GM10248 (cell line): ENCODE results near the gene LMTK2.

ENCODE experiments used
- CTCF ChIA-PET: fragments of 300-600 bp; sonication (Branson Sonifier 250); formaldehyde crosslinking; extraction: SDS; loops from one replicate; lab custom pipeline; 2021; ENCODE audit warnings: antibody characterized with exemption; lab: Yijun Ruan, JAX
- POLR2A ChIA-PET: fragments of 350-650 bp; sonication (Branson Sonifier 250); formaldehyde crosslinking; extraction: SDS; loops from one replicate; lab custom pipeline; 2020; ENCODE audit warnings: antibody characterized with exemption; lab: Yijun Ruan, JAX
- DNase-seq: peaks from one replicate; pipeline ENCODE4 v3.0.0; 2012; ENCODE audit errors: extremely low spot score
- TF ChIP-seq, protein P1 (sequence below): IDR thresholded peaks from 2 replicates; pipeline ENCODE4 v1.5.1; 2012; ENCODE audit warnings: mild to moderate bottlenecking, low read depth; ENCODE audit errors: extremely low read depth, missing control alignments, control extremely low read depth

LMTK2 gene

DNA sequence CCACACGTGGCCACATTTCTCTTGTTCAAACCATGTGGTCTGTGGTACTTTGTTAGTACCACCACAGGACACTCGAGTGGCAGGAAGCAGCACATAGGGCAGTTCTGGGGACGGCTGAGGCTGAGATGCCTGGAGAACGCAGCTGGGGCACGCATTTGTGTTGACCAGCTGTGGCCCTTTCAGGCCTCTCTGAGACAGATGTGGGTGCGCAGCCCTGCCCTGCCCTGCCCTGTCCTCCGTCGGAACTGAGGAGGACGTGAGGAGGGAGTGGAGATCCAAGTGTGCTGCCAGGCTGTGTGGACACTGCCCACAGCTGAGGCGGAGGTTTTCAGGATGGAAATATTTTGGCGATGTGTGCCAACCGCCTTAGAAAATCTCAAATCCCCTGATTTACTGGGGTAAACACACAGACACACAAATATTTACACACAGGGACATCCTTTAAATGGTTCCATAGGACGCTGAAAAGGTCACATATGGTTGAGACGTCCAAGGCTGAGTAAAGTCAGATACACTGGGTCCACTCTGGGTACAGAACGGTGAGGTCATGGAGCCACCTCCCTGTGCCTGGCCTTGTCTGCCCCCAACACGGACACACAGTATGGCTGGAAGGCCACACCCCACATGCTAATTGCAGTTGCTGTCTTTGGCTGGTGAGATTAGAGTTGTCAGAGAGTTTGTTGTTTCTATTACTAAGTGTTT, 119.4 kb downstream of the LMTK2 start:
- POLR2A ChIA-PET, result no interaction called here

DNA sequence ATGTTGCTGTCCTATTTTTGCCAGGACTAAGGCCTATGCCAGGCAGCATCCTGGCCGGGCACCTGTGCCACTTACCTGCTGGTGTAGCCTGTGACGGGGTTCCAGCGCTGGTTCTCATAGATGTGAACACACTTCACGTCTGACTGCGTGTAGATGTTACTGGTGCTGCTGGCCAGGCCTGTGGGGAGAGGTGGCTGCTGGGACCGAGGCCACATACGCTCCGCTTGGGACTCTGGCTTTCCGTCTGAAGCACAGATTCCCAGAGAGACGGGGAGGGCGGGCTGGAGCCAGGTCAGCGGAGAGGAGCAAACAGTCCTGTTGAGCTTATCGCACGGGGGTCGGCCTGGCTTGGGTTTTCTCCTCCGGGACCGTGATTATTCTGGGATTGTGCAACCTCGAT, 121.3 kb downstream of the LMTK2 start:
- TF ChIP-seq, protein P1, sequence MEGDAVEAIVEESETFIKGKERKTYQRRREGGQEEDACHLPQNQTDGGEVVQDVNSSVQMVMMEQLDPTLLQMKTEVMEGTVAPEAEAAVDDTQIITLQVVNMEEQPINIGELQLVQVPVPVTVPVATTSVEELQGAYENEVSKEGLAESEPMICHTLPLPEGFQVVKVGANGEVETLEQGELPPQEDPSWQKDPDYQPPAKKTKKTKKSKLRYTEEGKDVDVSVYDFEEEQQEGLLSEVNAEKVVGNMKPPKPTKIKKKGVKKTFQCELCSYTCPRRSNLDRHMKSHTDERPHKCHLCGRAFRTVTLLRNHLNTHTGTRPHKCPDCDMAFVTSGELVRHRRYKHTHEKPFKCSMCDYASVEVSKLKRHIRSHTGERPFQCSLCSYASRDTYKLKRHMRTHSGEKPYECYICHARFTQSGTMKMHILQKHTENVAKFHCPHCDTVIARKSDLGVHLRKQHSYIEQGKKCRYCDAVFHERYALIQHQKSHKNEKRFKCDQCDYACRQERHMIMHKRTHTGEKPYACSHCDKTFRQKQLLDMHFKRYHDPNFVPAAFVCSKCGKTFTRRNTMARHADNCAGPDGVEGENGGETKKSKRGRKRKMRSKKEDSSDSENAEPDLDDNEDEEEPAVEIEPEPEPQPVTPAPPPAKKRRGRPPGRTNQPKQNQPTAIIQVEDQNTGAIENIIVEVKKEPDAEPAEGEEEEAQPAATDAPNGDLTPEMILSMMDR, result no peak
- DNase-seq, result no peak
- POLR2A ChIA-PET, result no interaction called here
- CTCF ChIA-PET, result no interaction called here

More for the DNA sequence above, 119.4 kb downstream of the LMTK2 start:
- TF ChIP-seq, protein P1, result no peak
- no peak for DNase-seq
- CTCF ChIA-PET, result interaction anchor here (1.3 kb wide), 1 partner anchor 58 kb away, joined by 3 read pairs; no protein-coding TSS in a partner anchor

DNA sequence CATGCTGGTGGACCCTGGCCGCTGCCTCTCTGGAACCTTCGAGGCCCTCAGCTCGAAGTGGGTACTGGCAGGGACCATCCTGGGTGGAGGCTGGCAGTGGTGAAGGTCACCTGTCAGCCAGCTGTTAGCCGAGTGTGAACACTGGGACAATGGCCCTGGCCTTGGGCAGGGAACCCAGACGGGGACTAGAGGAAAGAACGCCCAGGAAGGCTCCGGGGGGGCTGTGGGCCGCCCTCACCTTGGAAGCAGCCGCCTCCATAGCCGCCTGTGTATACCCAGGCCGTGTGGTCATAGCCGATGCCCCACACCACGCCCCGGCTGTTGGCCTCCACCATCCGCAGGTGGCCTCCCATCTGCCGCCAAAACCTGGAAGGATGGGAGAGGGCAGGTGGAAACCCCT, 122.1 kb downstream of the LMTK2 start:
- ChIA-PET CTCF (no interaction called here), POLR2A (no interaction called here)
- no peak for DNase-seq
- TF ChIP-seq, protein P1, result no peak

DNA sequence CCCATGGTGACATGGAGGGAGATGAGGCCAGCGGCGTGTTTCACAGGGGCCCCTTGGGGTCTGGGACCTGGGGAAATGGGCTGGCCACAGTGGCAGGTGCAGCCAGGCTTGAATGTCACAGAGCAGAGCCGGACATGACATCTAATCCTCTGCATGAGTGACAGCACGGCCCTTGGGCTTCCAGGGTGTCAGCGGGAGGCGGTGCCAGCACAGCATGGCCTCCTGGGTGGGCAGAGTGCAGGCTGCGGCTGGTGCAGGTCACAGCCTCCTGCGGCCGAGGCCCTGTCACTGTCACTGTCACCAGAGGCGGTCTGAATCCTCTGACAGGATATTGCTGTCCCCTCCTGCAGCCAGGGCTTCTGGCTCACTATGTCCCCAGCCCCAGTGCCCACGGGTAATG, 122.8 kb downstream of the LMTK2 start:
- DNase-seq, result no peak
- TF ChIP-seq, protein P1, result no peak
- ChIA-PET POLR2A (no interaction called here), CTCF (no interaction called here)

DNA sequence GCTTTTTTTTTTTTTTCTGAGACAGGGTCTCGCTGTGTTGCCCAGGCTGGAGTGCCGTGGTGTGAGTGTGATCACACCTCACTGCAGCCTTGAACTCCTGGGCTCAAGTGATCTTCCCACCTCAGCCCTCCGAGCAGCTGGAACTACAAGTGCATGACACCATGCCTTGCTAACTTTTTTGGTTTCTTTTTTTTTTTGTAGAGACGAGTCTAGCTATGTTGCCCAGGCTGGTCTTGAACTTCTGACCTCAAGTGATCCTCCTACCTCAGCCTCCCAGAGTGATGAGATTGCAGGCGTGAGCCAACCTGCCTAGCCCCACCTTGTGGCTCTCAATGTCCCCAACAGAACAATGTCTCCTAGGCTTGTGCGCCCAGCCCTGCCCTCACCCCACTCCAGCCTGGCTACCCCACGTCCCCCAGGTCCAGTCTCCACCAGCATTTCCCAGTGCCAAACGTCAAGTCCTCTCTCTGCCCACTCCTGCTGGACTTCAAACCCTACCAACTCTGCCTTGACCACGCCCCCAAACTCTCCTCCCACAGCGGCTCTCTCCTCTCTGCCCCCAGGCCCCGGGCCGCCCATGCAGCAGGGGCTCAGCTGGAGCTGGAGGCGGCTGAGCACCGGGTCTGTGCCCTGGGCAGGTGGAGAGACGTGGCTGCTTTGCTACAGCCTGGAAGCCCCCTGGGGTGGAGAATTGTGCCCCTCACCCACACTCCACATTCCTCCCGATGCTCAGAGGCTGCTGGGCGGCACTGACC, 123.5 kb downstream of the LMTK2 start:
- CTCF ChIA-PET, result no interaction called here
- no peak for DNase-seq
- TF ChIP-seq, protein P1, result no peak
- POLR2A ChIA-PET, result no interaction called here

DNA sequence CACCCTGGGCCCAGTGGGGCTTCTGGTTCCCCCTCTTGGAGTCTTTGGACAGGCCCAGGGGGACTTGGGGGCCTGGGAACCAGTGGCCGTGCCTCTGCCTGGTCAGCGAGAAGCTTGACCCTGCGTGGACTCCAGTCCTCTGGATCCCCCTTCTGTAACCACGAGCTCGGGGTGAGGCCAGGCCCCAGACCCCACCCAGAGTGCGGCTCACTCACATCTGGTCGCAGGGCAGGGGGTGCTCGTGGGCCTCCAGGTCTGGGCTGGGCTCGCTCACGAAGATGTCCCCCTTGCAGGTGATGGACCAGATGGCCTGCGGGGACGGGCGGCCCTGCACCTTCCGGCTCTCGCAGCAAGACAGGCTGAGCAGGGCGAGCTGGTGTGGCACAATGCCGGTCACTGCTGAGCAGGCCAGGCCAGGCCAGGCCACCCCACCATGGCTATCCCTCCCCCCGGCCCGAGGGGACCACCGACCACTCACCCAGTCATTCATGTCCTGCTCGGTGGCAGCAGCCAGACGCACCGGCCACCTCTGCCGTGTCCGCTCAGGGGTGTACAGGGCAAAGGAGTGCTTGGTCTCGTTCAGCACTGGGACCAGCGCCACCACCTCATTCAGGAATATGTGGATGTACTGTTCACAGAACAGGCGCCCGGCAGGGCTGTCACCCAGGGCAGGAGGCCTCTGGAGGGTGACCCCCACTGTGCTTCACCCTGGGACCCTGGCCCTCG, 124.2 kb downstream of the LMTK2 start:
- CTCF ChIA-PET, result no interaction called here
- POLR2A ChIA-PET, result no interaction called here
- no peak for DNase-seq
- TF ChIP-seq, protein P1, result no peak
